PC-3 (cell line): ENCODE measurements around the gene LNX1.

Experiments
- EZH2phosphoT487 ChIP-seq: fragments of 300-600 bp; sonication (generic); IDR thresholded peaks from 2 replicates; pipeline ENCODE4 v1.6.1; 2018; ENCODE audit warnings: mild to moderate bottlenecking, antibody characterized with exemption, low read length, borderline replicate concordance
- TF ChIP-seq, protein P1 (sequence below): fragments of 300-600 bp; sonication (generic); conservative IDR thresholded peaks from 2 replicates; pipeline ENCODE4 v1.5.1; 2017; ENCODE audit warnings: antibody characterized with exemption, low read depth, mild to moderate bottlenecking, low read length

DNA sequence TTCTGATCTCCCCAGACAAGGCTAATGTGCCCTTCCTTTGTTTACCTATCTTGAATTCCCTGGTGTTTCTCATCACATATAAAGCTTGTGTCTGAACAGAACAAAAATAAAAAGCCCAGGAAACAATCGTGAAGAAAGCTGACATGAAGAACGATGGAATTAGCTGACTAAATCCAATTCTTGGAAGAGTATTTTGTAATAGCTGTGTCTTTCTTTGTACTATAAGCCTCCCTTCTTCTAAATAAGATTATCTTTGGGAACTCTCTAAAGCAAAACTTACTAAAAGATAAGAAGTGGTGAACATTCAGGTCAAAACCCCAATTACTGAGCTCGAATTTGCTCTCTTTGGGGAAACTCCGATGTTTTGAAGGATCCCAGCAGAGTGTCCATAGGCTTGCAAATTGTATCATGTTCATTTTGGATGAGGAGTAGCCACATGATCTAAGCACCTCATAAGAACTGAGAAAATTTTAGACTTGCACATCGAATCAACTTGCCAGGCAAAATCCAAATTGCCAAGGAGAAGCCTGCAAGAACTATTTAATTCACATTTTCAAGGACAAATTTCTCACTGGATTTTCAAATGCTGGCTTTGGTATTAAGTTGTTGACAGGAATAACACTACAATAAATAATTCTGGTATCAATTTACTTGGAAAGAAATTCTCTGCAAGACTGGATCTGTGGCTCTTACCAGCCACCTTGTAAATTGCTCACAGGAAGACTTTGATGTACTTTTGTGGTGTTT lies 106.2 kb downstream of the LNX1 start:
- TF ChIP-seq EZH2phosphoT487, result no peak
- TF ChIP-seq, protein P1, sequence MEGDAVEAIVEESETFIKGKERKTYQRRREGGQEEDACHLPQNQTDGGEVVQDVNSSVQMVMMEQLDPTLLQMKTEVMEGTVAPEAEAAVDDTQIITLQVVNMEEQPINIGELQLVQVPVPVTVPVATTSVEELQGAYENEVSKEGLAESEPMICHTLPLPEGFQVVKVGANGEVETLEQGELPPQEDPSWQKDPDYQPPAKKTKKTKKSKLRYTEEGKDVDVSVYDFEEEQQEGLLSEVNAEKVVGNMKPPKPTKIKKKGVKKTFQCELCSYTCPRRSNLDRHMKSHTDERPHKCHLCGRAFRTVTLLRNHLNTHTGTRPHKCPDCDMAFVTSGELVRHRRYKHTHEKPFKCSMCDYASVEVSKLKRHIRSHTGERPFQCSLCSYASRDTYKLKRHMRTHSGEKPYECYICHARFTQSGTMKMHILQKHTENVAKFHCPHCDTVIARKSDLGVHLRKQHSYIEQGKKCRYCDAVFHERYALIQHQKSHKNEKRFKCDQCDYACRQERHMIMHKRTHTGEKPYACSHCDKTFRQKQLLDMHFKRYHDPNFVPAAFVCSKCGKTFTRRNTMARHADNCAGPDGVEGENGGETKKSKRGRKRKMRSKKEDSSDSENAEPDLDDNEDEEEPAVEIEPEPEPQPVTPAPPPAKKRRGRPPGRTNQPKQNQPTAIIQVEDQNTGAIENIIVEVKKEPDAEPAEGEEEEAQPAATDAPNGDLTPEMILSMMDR, result no peak
